Measurements from ENCODE around the gene ERMN.

GRCh38 chr2:157321466-157321865, 4.2 kb downstream of the ERMN start:
- no peak for TF ChIP-seq CTCF (IDR thresholded peaks at IDR 0.05; ENCODE audit: insufficient read depth, low read depth, low read length)
- no peak for TF ChIP-seq EZH2 (IDR thresholded peaks at IDR 0.05; ENCODE audit: insufficient read depth, low read length)

All from astrocyte (in vitro differentiated cells and primary cell).